GM12873 (cell line): ENCODE data around the gene SPAG16.

ENCODE experiments used
- CTCF ChIP-seq: IDR thresholded peaks from 2 replicates; pipeline ENCODE4 v1.5.1; 2012; ENCODE audit warnings: low read depth, mild to moderate bottlenecking, moderate library complexity, low read length, control low read depth; ENCODE audit not compliant: insufficient read depth; ENCODE audit errors: missing control alignments

SPAG16 gene

GRCh38 chr2:213416832-213417231 lies 132.6 kb downstream of the SPAG16 start:
- no peak for TF ChIP-seq CTCF

GRCh38 chr2:213419980-213420379 lies 135.7 kb downstream of the SPAG16 start:
- no peak for TF ChIP-seq CTCF

- TF ChIP-seq CTCF, result no peak
Measured at GRCh38 chr2:213420828-213421385, 136.6 kb downstream of the SPAG16 start.

- no peak for TF ChIP-seq CTCF
Measured at GRCh38 chr2:213422211-213422610, 137.9 kb downstream of the SPAG16 start.

- TF ChIP-seq CTCF, result no peak
Measured at GRCh38 chr2:213425618-213426017, 141.4 kb downstream of the SPAG16 start.

GRCh38 chr2:213429516-213429915 lies 145.3 kb downstream of the SPAG16 start:
- TF ChIP-seq CTCF, result no peak

- TF ChIP-seq CTCF, result no peak
Measured at GRCh38 chr2:213443921-213444320, 159.7 kb downstream of the SPAG16 start.
